ENCODE data around the gene FNDC7. TPM values are rescaled to one million over a fixed set of nuclear protein-coding genes. Genes with fewer than 3 reads are reported as not detected.

The FNDC7 gene
- total RNA-seq, 2 donors from 2014 or later = not detected

GRCh38 chr1:108728327-108728923 lies 15.7 kb downstream of the FNDC7 start:
- no peak for ATAC-seq
- Histone ChIP-seq H3K36me3 (replicated peaks in 1 of 2; ENCODE audit: insufficient read depth in 1 of 2, low read depth in 2 of 2) (no peaks in the 10 kb centered on the region), H3K27me3 (no peaks in the 10 kb centered on the region), H3K9me3 (no peaks in the 10 kb centered on the region), H3K4me3 (no peak overlapping the region), H3K27ac (no peak overlapping the region), H3K4me1 (peaks cover 24% of the 10 kb centered on the region)
- no peak for DNase-seq
- TF ChIP-seq, protein P1, sequence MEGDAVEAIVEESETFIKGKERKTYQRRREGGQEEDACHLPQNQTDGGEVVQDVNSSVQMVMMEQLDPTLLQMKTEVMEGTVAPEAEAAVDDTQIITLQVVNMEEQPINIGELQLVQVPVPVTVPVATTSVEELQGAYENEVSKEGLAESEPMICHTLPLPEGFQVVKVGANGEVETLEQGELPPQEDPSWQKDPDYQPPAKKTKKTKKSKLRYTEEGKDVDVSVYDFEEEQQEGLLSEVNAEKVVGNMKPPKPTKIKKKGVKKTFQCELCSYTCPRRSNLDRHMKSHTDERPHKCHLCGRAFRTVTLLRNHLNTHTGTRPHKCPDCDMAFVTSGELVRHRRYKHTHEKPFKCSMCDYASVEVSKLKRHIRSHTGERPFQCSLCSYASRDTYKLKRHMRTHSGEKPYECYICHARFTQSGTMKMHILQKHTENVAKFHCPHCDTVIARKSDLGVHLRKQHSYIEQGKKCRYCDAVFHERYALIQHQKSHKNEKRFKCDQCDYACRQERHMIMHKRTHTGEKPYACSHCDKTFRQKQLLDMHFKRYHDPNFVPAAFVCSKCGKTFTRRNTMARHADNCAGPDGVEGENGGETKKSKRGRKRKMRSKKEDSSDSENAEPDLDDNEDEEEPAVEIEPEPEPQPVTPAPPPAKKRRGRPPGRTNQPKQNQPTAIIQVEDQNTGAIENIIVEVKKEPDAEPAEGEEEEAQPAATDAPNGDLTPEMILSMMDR (IDR thresholded peaks at IDR 0.05) = no peak
- TF ChIP-seq POLR2A (IDR thresholded peaks at IDR 0.05) = no peak
- intact Hi-C loops (cut with DNase I) = no loop called here
- WGBS, 2 donors = 80 to 91% methylated on average over 8 of the region's 8 CpGs

- TF ChIP-seq POLR2A (IDR thresholded peaks at IDR 0.05) = no peak
- TF ChIP-seq, protein P1 (IDR thresholded peaks at IDR 0.05) = no peak
- Histone ChIP-seq H3K9me3 (no peaks in the 10 kb centered on the region), H3K4me1 (peaks cover 24% of the 10 kb centered on the region), H3K36me3 (replicated peaks in 1 of 2; ENCODE audit: insufficient read depth in 1 of 2, low read depth in 2 of 2) (no peaks in the 10 kb centered on the region), H3K27me3 (no peaks in the 10 kb centered on the region), H3K27ac (no peak overlapping the region), H3K4me3 (no peak overlapping the region)
- 84 to 91% methylated on average over 4 of the region's 4 CpGs for WGBS, 2 donors
- intact Hi-C loops (cut with DNase I) = no loop called here
- ATAC-seq (no peak), DNase-seq (no peak)
Observed at GRCh38 chr1:108729481-108729880, 16.8 kb downstream of the FNDC7 start.

DNA sequence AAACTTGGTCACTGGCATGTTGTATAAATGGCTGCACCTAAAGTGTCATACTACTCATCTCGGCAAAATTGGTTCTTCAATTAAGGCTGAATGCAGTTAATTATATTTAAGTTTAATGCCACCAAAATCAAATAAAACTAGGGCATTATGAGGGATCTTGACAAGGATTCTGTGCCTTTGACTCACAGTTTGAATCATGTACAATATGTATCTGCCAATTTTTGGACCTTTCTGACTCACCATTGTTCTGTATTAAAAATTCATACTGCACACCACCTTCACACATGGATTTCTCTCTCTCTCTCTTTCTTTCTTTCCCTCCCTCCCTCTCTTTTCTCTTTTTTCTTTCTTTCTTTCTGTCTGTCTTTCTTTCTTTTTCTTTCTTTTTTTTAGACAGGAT lies 19.7 kb downstream of the FNDC7 start:
- H3K36me3 ChIP-seq (replicated peaks in 1 of 2; ENCODE audit: insufficient read depth in 1 of 2, low read depth in 2 of 2) = no peaks in the 10 kb centered on the region
- 94 to 95% methylated on average over 1 of the region's 1 CpG for WGBS, 2 donors
- no peaks in the 10 kb centered on the region for H3K9me3 ChIP-seq
- H3K27ac ChIP-seq = no peak overlapping the region
- DNase-seq = no peak
- no peaks in the 10 kb centered on the region for H3K27me3 ChIP-seq
- no peak overlapping the region for H3K4me3 ChIP-seq
- intact Hi-C loops (cut with DNase I) = no loop called here
- ATAC-seq = no peak
- no peak for TF ChIP-seq POLR2A (IDR thresholded peaks at IDR 0.05)
- TF ChIP-seq, protein P1 (IDR thresholded peaks at IDR 0.05) = no peak
- peaks cover 6% of the 10 kb centered on the region for H3K4me1 ChIP-seq

GRCh38 chr1:108734171-108734865 lies 21.6 kb downstream of the FNDC7 start:
- intact Hi-C loops (cut with DNase I) = no loop called here
- no peak for DNase-seq
- WGBS, 2 donors = 95 to 100% methylated on average over 1 of the region's 1 CpG

More at GRCh38 chr1:108734171-108734865, 21.6 kb downstream of the FNDC7 start:
- H3K4me1 ChIP-seq = no peaks in the 10 kb centered on the region
- ATAC-seq = no peak
- H3K9me3 ChIP-seq = no peaks in the 10 kb centered on the region
- no peaks in the 10 kb centered on the region for H3K36me3 ChIP-seq (replicated peaks in 1 of 2; ENCODE audit: insufficient read depth in 1 of 2, low read depth in 2 of 2)
- H3K4me3 ChIP-seq = no peak overlapping the region
- no peaks in the 10 kb centered on the region for H3K27me3 ChIP-seq
- H3K27ac ChIP-seq = no peak overlapping the region
- TF ChIP-seq, protein P1 (IDR thresholded peaks at IDR 0.05) = no peak
- TF ChIP-seq POLR2A (IDR thresholded peaks at IDR 0.05) = no peak

Measured in body of pancreas (tissue), 4 donors.